Measurements from ENCODE around the gene SNAP29. TPM values are rescaled to one million over a fixed set of nuclear protein-coding genes. Genes with fewer than 3 reads are reported as not detected.
"Not testable (repeated sequence)": the region's sequence is repeated elsewhere in the genome, so short reads cannot be mapped to it uniquely, and the experiment has no call there.

Gene SNAP29
- total and polyA plus RNA-seq, 2 donors = 7.9 to 22.0 TPM

GRCh38 chr22:20823264-20823663 is 35.5 kb upstream of the SNAP29 start:
- H3K27ac ChIP-seq (ENCODE audit: low read depth) = no peak overlapping the region
- DNase-seq (ENCODE audit: extremely low spot score) = no peak
- H3K4me1 ChIP-seq (ENCODE audit: insufficient read depth) = no peaks in the 10 kb centered on the region
- WGBS = 99% methylated on average over 1 of the region's 1 CpG
- H3K36me3 ChIP-seq (ENCODE audit: insufficient read depth) = peaks cover 4% of the 10 kb centered on the region
- H3K4me3 ChIP-seq (ENCODE audit: low read depth, low read length) = no peak overlapping the region

GRCh38 chr22:20825216-20825615 is 33.6 kb upstream of the SNAP29 start:
- not testable (repeated sequence) for H3K27ac ChIP-seq (ENCODE audit: low read depth); DNase-seq (ENCODE audit: extremely low spot score); H3K36me3 ChIP-seq (ENCODE audit: insufficient read depth); H3K4me1 ChIP-seq (ENCODE audit: insufficient read depth); H3K4me3 ChIP-seq (ENCODE audit: low read depth, low read length)
- 97% methylated on average over 4 of the region's 4 CpGs for WGBS

DNA sequence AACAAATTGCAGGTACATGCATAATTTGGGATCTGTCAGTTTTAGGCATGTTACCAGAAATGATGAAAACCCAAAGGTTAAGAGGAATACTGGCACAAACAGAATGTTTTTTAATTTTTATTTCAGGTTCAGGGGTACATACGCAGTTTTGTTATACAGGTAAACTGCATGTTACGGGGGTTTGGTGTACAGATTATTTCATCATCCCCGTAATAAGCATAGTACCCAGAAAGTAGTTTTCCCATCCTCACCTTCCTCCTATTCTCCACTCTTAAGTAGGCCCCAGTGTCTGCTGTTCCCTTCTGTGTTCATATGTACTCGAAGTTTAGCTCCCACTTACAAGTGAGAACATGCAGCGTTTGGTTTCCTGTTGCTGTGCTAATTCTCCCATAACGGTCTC is 33.2 kb upstream of the SNAP29 start:
- H3K36me3 ChIP-seq (ENCODE audit: insufficient read depth) = peaks cover 5% of the 10 kb centered on the region
- WGBS = 90% methylated on average over 6 of the region's 6 CpGs

GRCh38 chr22:20826373-20827152 is 32.2 kb upstream of the SNAP29 start:
- H3K36me3 ChIP-seq (ENCODE audit: insufficient read depth); H3K27ac ChIP-seq (ENCODE audit: low read depth); DNase-seq (ENCODE audit: extremely low spot score); H3K4me3 ChIP-seq (ENCODE audit: low read depth, low read length); H3K4me1 ChIP-seq (ENCODE audit: insufficient read depth): not testable (repeated sequence)
- WGBS = 88% methylated on average over 5 of the region's 5 CpGs

More for the DNA sequence above, 33.2 kb upstream of the SNAP29 start:
- DNase-seq (ENCODE audit: extremely low spot score) = no peak
- no peak overlapping the region for H3K4me3 ChIP-seq (ENCODE audit: low read depth, low read length)
- no peak overlapping the region for H3K27ac ChIP-seq (ENCODE audit: low read depth)
- H3K4me1 ChIP-seq (ENCODE audit: insufficient read depth) = no peaks in the 10 kb centered on the region

DNA sequence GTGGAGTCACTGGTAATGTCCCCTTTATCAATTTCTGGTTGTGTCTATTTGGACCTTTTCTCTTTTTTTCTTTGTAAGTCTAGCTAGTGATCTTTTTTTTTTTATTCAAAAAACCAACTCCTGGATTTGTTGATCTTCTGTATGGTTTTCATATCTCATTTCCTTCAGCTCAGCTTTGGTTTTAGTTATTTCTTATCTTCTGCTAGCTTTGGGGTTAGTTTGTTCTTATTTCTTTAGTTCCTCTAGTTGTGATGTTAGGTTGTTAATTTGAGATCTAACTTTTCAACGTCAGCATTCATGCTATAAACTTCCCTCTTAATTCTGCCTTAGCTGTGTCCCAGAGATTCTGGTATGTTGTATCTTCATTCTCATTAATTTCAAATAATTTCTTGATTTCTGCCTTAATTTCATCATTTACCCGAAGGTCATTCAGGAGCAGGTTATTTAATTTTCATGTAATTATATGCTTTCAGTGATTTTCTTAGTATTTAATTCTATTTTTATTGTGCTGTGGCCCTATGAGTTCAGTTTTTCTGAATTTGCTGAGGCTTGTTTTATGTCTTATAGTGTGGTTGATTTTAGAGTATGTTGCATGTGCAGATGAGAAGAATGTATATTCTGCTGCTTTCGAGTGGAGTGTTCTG is 29.2 kb upstream of the SNAP29 start:
- H3K27ac ChIP-seq (ENCODE audit: low read depth) = no peak overlapping the region
- no peaks in the 10 kb centered on the region for H3K4me1 ChIP-seq (ENCODE audit: insufficient read depth)
- no peak overlapping the region for H3K4me3 ChIP-seq (ENCODE audit: low read depth, low read length)
- 96% methylated on average over 3 of the region's 3 CpGs for WGBS
- H3K36me3 ChIP-seq (ENCODE audit: insufficient read depth) = peaks cover 5% of the 10 kb centered on the region
- no peak for DNase-seq (ENCODE audit: extremely low spot score)

- H3K4me3 ChIP-seq (ENCODE audit: low read depth, low read length) = no peak overlapping the region
- H3K36me3 ChIP-seq (ENCODE audit: insufficient read depth) = peaks cover 5% of the 10 kb centered on the region
- no peak overlapping the region for H3K27ac ChIP-seq (ENCODE audit: low read depth)
- 97% methylated on average over 6 of the region's 6 CpGs for WGBS
- DNase-seq (ENCODE audit: extremely low spot score) = no peak
- H3K4me1 ChIP-seq (ENCODE audit: insufficient read depth) = no peaks in the 10 kb centered on the region
Measured at GRCh38 chr22:20833225-20833665, 25.6 kb upstream of the SNAP29 start.

GRCh38 chr22:20834206-20834605 is 24.6 kb upstream of the SNAP29 start:
- peaks cover 5% of the 10 kb centered on the region for H3K36me3 ChIP-seq (ENCODE audit: insufficient read depth)
- no peak overlapping the region for H3K4me3 ChIP-seq (ENCODE audit: low read depth, low read length)
- H3K27ac ChIP-seq (ENCODE audit: low read depth) = no peak overlapping the region
- WGBS = 69% methylated on average over 3 of the region's 3 CpGs
- H3K4me1 ChIP-seq (ENCODE audit: insufficient read depth) = no peaks in the 10 kb centered on the region
- DNase-seq (ENCODE audit: extremely low spot score) = no peak

- WGBS = 86% methylated on average over 3 of the region's 3 CpGs
- H3K36me3 ChIP-seq (ENCODE audit: insufficient read depth) = peaks cover 5% of the 10 kb centered on the region
Measured at GRCh38 chr22:20834725-20835124, 24.1 kb upstream of the SNAP29 start.

DNA sequence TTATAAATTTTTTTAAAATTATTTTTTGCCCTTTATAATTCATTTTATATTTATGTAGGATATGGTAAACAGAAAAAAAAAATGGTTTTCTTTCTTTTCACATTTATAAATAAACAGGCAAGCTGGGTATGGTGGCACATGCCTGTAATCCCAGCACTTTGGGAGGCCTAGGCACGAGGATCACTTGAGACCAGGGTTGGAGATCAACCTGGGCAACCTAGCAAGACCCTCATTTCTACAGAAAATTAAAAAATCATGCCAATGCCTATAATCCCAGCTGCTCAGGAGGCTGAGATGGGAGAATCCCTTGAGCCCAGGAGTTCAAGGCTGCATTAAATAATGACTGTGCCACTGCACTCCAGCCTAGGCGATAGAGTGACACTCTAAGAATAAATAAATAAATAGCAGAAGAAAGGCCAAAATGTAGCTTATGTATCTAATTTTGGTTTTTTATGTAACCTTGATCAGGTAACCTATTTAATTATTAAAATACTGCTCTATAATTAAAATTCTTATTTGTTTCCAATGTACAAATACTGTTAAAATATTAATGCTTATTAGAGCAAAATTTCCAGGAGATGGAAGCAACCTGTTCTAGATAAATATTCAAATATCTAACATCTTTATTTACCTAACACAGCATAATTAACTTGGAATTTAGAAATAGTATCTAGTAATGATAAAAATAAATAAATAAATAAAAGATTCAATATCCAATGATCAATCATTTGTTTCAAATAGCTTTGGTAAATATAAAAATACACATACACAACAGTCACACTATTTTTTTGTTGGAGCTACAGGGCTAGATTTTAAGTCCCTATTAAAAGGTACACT is 21.6 kb upstream of the SNAP29 start:
- DNase-seq (ENCODE audit: extremely low spot score) = no peak
- Histone ChIP-seq H3K27ac (ENCODE audit: low read depth) (no peak overlapping the region), H3K4me3 (ENCODE audit: low read depth, low read length) (no peak overlapping the region), H3K4me1 (ENCODE audit: insufficient read depth) (no peaks in the 10 kb centered on the region), H3K36me3 (ENCODE audit: insufficient read depth) (peaks cover 2% of the 10 kb centered on the region)
- 98% methylated on average over 2 of the region's 2 CpGs for WGBS

More at GRCh38 chr22:20834725-20835124, 24.1 kb upstream of the SNAP29 start:
- no peaks in the 10 kb centered on the region for H3K4me1 ChIP-seq (ENCODE audit: insufficient read depth)
- H3K4me3 ChIP-seq (ENCODE audit: low read depth, low read length) = no peak overlapping the region
- no peak for DNase-seq (ENCODE audit: extremely low spot score)
- no peak overlapping the region for H3K27ac ChIP-seq (ENCODE audit: low read depth)

GRCh38 chr22:20839354-20839753 is 19.5 kb upstream of the SNAP29 start:
- WGBS = 99% methylated on average over 10 of the region's 10 CpGs
- not testable (repeated sequence) for DNase-seq (ENCODE audit: extremely low spot score)

DNA sequence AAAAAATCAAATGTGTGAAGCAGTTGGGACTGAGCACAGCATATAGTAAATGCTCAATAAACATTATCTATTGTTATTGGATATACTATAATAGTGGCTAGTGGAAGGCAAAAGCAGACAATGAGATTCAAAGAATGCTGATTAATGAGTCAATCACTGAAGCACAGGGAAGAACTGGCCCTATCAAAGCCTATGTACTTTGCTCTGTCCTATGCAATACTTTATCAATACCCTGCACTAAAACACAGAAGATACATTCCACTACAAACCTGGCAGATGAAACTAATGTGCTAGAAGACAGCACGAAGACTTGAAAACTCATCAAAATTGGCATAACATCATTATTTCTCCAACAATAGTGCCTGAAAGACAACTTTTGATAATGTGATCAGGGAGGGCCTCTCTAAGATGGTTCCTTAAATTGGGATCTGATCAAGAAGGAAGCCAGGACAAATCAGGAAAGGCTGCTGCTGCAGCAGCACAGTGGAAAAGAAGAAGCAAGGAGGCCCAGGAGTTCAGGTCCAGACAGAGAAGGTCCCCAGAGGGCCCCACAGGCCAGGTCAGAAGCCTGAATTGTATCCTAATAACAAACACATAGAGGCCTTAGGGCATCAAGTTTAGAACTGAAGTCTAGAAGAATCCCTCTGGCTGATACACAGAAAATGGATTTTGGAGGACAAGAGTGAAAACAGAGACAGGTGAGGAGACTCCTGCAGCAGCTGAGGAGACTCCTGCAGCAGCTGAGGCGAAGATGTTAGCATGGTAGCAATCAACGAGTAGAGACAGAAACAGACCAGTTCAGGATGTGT is 18.8 kb upstream of the SNAP29 start:
- H3K4me1 ChIP-seq (ENCODE audit: insufficient read depth) = no peaks in the 10 kb centered on the region
- DNase-seq (ENCODE audit: extremely low spot score) = no peak
- H3K27ac ChIP-seq (ENCODE audit: low read depth) = no peak overlapping the region
- H3K36me3 ChIP-seq (ENCODE audit: insufficient read depth) = no peaks in the 10 kb centered on the region
- H3K4me3 ChIP-seq (ENCODE audit: low read depth, low read length) = no peak overlapping the region
- WGBS = 93% methylated on average over 3 of the region's 3 CpGs

More at GRCh38 chr22:20839354-20839753, 19.5 kb upstream of the SNAP29 start:
- not testable (repeated sequence) for H3K27ac ChIP-seq (ENCODE audit: low read depth); H3K36me3 ChIP-seq (ENCODE audit: insufficient read depth); H3K4me3 ChIP-seq (ENCODE audit: low read depth, low read length); H3K4me1 ChIP-seq (ENCODE audit: insufficient read depth)

DNA sequence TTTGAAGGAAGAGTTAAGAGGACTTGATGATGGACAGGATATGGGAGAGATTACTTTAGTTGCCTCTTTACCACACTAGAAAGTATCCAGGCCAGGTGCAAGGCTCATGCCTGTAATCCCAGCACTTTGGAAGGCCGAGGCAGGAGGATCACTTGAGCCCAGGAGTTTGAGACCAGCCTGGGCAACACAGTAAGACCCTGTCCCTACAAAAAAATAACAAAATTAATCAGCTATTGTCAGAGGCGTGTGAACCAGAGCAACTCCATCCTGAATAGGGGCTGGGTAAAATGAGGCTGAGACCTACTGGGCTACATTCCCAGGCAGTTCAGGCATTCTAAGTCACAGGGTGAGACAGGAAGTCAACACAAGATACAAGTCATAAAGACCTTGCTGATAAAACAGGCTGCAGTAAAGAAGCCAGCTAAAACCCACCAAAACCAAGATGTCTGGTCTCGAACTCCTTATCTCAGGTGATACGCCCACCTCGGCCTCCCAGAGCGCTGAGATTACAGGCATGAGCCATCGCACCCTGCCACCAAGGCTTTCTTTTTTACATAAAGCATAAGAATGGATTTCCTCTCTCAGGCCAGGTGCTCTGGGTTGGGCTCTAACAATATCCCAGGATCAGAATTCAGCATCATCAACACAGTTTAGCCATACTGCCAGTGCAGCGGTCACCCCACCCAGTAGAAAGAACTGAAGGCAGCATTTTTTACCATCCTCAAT is 18.0 kb upstream of the SNAP29 start:
- WGBS = 81% methylated on average over 8 of the region's 8 CpGs
- DNase-seq (ENCODE audit: extremely low spot score) = no peak
- H3K4me3 ChIP-seq (ENCODE audit: low read depth, low read length) = no peak overlapping the region
- H3K27ac ChIP-seq (ENCODE audit: low read depth) = no peak overlapping the region
- H3K4me1 ChIP-seq (ENCODE audit: insufficient read depth) = no peaks in the 10 kb centered on the region
- no peaks in the 10 kb centered on the region for H3K36me3 ChIP-seq (ENCODE audit: insufficient read depth)

All from urinary bladder (tissue), 4 donors.